ENCODE measurements around the gene ZNF709. TPM values are rescaled to one million over a fixed set of nuclear protein-coding genes. Genes with fewer than 3 reads are reported as not detected.

The ZNF709 gene
- total and polyA plus RNA-seq, 2 donors (not counting 1 experiment from before 2014, with no cell fraction given) = 1.5 to 4.8 TPM

DNA sequence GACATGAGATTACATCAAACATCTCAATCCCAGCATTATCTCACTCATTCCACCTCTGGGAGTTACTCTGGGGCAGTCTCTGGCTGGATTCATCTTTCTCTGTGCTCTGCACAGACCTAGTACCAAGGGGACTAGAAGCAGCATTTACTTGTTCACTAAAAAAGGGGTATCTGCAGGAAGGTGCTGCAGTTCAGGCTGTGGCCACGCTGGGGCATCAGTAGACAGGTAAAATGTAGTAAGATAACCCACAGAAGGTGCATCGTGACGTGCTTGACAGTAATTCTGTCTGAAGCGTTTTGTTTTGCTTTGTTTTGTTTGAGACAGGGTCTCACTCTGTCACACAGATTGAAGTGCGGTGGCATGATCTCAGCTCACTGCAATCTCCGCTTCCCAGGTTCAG is 37.4 kb upstream of the ZNF709 start:
- no peaks in the 10 kb centered on the region for H3K4me1 ChIP-seq (ENCODE audit: control insufficient read depth, extremely low read depth, insufficient read depth, low read length)
- no peak for DNase-seq (ENCODE audit: low read depth in 2 of 2)
- H2AFZ ChIP-seq (ENCODE audit: low read length) = no peak overlapping the region
- no peak overlapping the region for H3K4me2 ChIP-seq (ENCODE audit: extremely low read depth, insufficient read depth, low read length)
- no peak overlapping the region for H3K9ac ChIP-seq (ENCODE audit: insufficient read depth, low read length)
- TF ChIP-seq CTCF (conservative IDR thresholded peaks at IDR 0.05 in 1 of 2, IDR thresholded peaks at IDR 0.05 in 1 of 2; ENCODE audit: low read depth in 1 of 2, low read length in 2 of 2) = peak in 1 of 2 donors; percentile 3
- no peak for TF ChIP-seq EZH2 (IDR thresholded peaks at IDR 0.05; ENCODE audit: low read length, missing control alignments)
- no peaks in the 10 kb centered on the region for H3K79me2 ChIP-seq (ENCODE audit: control insufficient read depth, insufficient read depth, low read length)
- H3K9me3 ChIP-seq (ENCODE audit: control insufficient read depth, insufficient read depth, low read depth, low read length) = peaks cover 18% of the 10 kb centered on the region
- no peak overlapping the region for H3K4me3 ChIP-seq (replicated peaks in 1 of 4; ENCODE audit: control extremely low read depth in 1 of 4, insufficient read depth in 1 of 4, low read depth in 3 of 4, low read length in 4 of 4)
- no peak overlapping the region for H3K27ac ChIP-seq (ENCODE audit: insufficient read depth, low read length)
- no peaks in the 10 kb centered on the region for H3K27me3 ChIP-seq (ENCODE audit: control insufficient read depth, insufficient read depth, low read length)
- H3K36me3 ChIP-seq (ENCODE audit: control insufficient read depth, insufficient read depth, low read length) = peaks cover 12% of the 10 kb centered on the region
- H4K20me1 ChIP-seq (ENCODE audit: control insufficient read depth, extremely low read depth, insufficient read depth, low read length) = no peaks in the 10 kb centered on the region

- Histone ChIP-seq H3K27me3 (ENCODE audit: control insufficient read depth, insufficient read depth, low read length) (no peaks in the 10 kb centered on the region), H3K4me3 (replicated peaks in 1 of 4; ENCODE audit: control extremely low read depth in 1 of 4, insufficient read depth in 1 of 4, low read depth in 3 of 4, low read length in 4 of 4) (no peak overlapping the region), H3K4me1 (ENCODE audit: control insufficient read depth, extremely low read depth, insufficient read depth, low read length) (no peaks in the 10 kb centered on the region), H3K36me3 (ENCODE audit: control insufficient read depth, insufficient read depth, low read length) (no peaks in the 10 kb centered on the region), H3K4me2 (ENCODE audit: extremely low read depth, insufficient read depth, low read length) (no peak overlapping the region), H2AFZ (ENCODE audit: low read length) (no peak overlapping the region), H3K9me3 (ENCODE audit: control insufficient read depth, insufficient read depth, low read depth, low read length) (peaks cover 1% of the 10 kb centered on the region), H3K27ac (ENCODE audit: insufficient read depth, low read length) (no peak overlapping the region), H4K20me1 (ENCODE audit: control insufficient read depth, extremely low read depth, insufficient read depth, low read length) (no peaks in the 10 kb centered on the region), H3K9ac (ENCODE audit: insufficient read depth, low read length) (no peak overlapping the region), H3K79me2 (ENCODE audit: control insufficient read depth, insufficient read depth, low read length) (no peaks in the 10 kb centered on the region)
- no peak for DNase-seq (ENCODE audit: low read depth in 2 of 2)
- TF ChIP-seq EZH2 (IDR thresholded peaks at IDR 0.05; ENCODE audit: low read length, missing control alignments) (no peak), CTCF (conservative IDR thresholded peaks at IDR 0.05 in 1 of 2, IDR thresholded peaks at IDR 0.05 in 1 of 2; ENCODE audit: low read depth in 1 of 2, low read length in 2 of 2) (no peak)
Observed at GRCh38 chr19:12513531-12514061, 29.0 kb upstream of the ZNF709 start.

DNA sequence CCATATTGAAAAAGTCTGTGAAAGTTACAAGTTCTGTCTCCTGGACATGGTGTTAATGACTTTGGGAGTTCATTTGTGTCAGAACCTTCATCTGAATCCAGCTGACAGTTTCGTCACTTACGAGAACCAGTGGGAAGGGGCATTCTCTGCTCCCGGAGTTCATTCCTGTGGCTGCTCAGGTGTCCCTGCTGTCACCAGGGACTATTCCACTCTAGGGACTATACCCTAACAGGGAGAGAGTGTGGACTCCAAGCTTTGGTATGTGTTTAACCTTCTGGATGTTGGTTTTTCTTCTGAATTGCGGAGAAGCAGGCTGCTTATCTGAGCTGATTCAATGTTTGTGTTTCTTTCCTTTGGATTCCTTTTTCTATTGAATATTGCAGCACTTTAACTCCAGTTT is 12.4 kb upstream of the ZNF709 start:
- Histone ChIP-seq H3K9me3 (ENCODE audit: control insufficient read depth, insufficient read depth, low read depth, low read length) (no peaks in the 10 kb centered on the region), H4K20me1 (ENCODE audit: control insufficient read depth, extremely low read depth, insufficient read depth, low read length) (no peaks in the 10 kb centered on the region), H3K79me2 (ENCODE audit: control insufficient read depth, insufficient read depth, low read length) (no peaks in the 10 kb centered on the region), H3K4me1 (ENCODE audit: control insufficient read depth, extremely low read depth, insufficient read depth, low read length) (no peaks in the 10 kb centered on the region), H3K9ac (ENCODE audit: insufficient read depth, low read length) (no peak overlapping the region), H3K27ac (ENCODE audit: insufficient read depth, low read length) (no peak overlapping the region), H3K36me3 (ENCODE audit: control insufficient read depth, insufficient read depth, low read length) (no peaks in the 10 kb centered on the region), H3K27me3 (ENCODE audit: control insufficient read depth, insufficient read depth, low read length) (no peaks in the 10 kb centered on the region), H3K4me2 (ENCODE audit: extremely low read depth, insufficient read depth, low read length) (no peak overlapping the region), H2AFZ (ENCODE audit: low read length) (no peak overlapping the region), H3K4me3 (replicated peaks in 1 of 4; ENCODE audit: control extremely low read depth in 1 of 4, insufficient read depth in 1 of 4, low read depth in 3 of 4, low read length in 4 of 4) (no peak overlapping the region)
- TF ChIP-seq CTCF (conservative IDR thresholded peaks at IDR 0.05 in 1 of 2, IDR thresholded peaks at IDR 0.05 in 1 of 2; ENCODE audit: low read depth in 1 of 2, low read length in 2 of 2) (no peak), EZH2 (IDR thresholded peaks at IDR 0.05; ENCODE audit: low read length, missing control alignments) (no peak)
- no peak for DNase-seq (ENCODE audit: low read depth in 2 of 2)
